ENCODE results near the gene CA14. TPM values are rescaled to one million over a fixed set of nuclear protein-coding genes. Genes with fewer than 3 reads are reported as not detected.
"Not testable (repeated sequence)": the region's sequence is repeated elsewhere in the genome, so short reads cannot be mapped to it uniquely, and the experiment has no call there.

The CA14 gene
- total and polyA plus RNA-seq, 9 of the 15 experiments (the other 6 are each of a cell fraction or from before 2014, with no cell fraction given) = 0.13 to 0.57 (median 0.26) TPM; not detected in 1

GRCh38 chr1:150302902-150303301 lies 45.3 kb downstream of the CA14 start:
- H3K9ac ChIP-seq (ENCODE audit: insufficient read depth in 1 of 2, low read depth in 2 of 2, low read length in 2 of 2) = no peak overlapping the region
- no peaks in the 10 kb centered on the region for H3K9me1 ChIP-seq (ENCODE audit: control insufficient read depth, insufficient read depth, low read length)
- H3K27me3 ChIP-seq (ENCODE audit: control insufficient read depth in 2 of 2, insufficient read depth in 2 of 2, low read length in 2 of 2) = no peaks in the 10 kb centered on the region
- ChIA-PET CTCF (ENCODE audit: low intra/inter-chr PET ratio) (no interaction called here), POLR2A (interaction anchor here (0.5 to 1.5 kb wide), 3 partner anchors 9 to 617 kb away, joined by 3 to 6 read pairs (median 4); no protein-coding TSS in a partner anchor)
- WGBS (ENCODE audit: insufficient coverage, low coverage, missing lambda C conversion rate) = 80% methylated on average over 2 of the region's 2 CpGs
- no peaks in the 10 kb centered on the region for H4K20me1 ChIP-seq (replicated peaks; ENCODE audit: control insufficient read depth, insufficient read depth, low read length)
- FAIRE-seq = no peak
- no peaks in the 10 kb centered on the region for H3K4me1 ChIP-seq (replicated peaks in 1 of 2; ENCODE audit: control insufficient read depth in 2 of 2, insufficient read depth in 2 of 2, low read length in 2 of 2)
- no peaks in the 10 kb centered on the region for H3K9me3 ChIP-seq (replicated peaks; ENCODE audit: control insufficient read depth, insufficient read depth, low read depth, low read length)
- peaks cover 78% of the 10 kb centered on the region for H3K36me3 ChIP-seq (ENCODE audit: control insufficient read depth, insufficient read depth, low read length)
- H3K4me2 ChIP-seq (ENCODE audit: insufficient read depth, low read length) = no peak overlapping the region
- H3K79me2 ChIP-seq (ENCODE audit: control insufficient read depth, insufficient read depth, low read length) = peaks cover 9% of the 10 kb centered on the region; the same call in 2 of the 3 replicates
- no peak overlapping the region for H3K27ac ChIP-seq (ENCODE audit: extremely low read depth, low read depth, low read length)
- no TSS peak for BruUV-seq (replicated peaks)
- no peak overlapping the region for H3K4me3 ChIP-seq
- intact Hi-C loops (cut with micrococcal nuclease) = no loop called here
- no peak for TF ChIP-seq MEIS2 (IDR thresholded peaks at IDR 0.05; ENCODE audit: partially characterized antibody)
- 0 out of 2 replicates have a peak, but pooled peaks have one; percentile 5 for TF ChIP-seq RBFOX2 (IDR thresholded peaks at IDR 0.05; ENCODE audit: low read depth, low read length)
- ATAC-seq = no peak
- DNase-seq (ENCODE audit: extremely low read depth in 1 of 4, low spot score in 3 of 4) = no peak
- in situ Hi-C loops (cut with MboI) = no loop called here
- no peak overlapping the region for H2AFZ ChIP-seq (ENCODE audit: low read depth, low read length)

DNA sequence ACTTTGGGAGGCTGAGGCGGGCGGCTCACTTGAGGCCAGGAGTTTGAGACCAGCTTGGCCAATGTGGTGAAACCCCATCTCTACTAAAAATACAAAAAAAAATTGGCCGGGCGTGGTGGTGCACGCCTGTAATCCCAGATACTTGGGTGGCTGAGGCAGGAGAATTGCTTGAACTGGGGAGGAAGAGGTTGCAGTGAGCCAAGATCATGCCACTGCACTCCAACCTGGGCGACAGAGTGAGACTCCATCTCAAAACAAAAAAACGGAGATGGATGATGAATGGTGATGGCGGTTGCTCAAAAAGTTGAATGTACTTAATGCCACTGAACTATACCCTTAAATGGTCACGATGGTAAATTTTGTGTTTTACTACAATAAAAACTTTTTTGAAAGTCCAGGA lies 51.0 kb downstream of the CA14 start:
- CTCF ChIA-PET (ENCODE audit: low intra/inter-chr PET ratio); H4K20me1 ChIP-seq (replicated peaks; ENCODE audit: control insufficient read depth, insufficient read depth, low read length); H3K4me1 ChIP-seq (replicated peaks in 1 of 2; ENCODE audit: control insufficient read depth in 2 of 2, insufficient read depth in 2 of 2, low read length in 2 of 2); H3K9me3 ChIP-seq (replicated peaks; ENCODE audit: control insufficient read depth, insufficient read depth, low read depth, low read length); H3K9me1 ChIP-seq (ENCODE audit: control insufficient read depth, insufficient read depth, low read length); H3K4me2 ChIP-seq (ENCODE audit: insufficient read depth, low read length); POLR2A ChIA-PET; H3K27me3 ChIP-seq (ENCODE audit: control insufficient read depth in 2 of 2, insufficient read depth in 2 of 2, low read length in 2 of 2); in situ Hi-C loops (cut with MboI); H3K4me3 ChIP-seq; H2AFZ ChIP-seq (ENCODE audit: low read depth, low read length); FAIRE-seq; ATAC-seq; H3K9ac ChIP-seq (ENCODE audit: insufficient read depth in 1 of 2, low read depth in 2 of 2, low read length in 2 of 2); H3K79me2 ChIP-seq (ENCODE audit: control insufficient read depth, insufficient read depth, low read length); intact Hi-C loops (cut with micrococcal nuclease); DNase-seq (ENCODE audit: extremely low read depth in 1 of 4, low spot score in 3 of 4); H3K27ac ChIP-seq (ENCODE audit: extremely low read depth, low read depth, low read length); BruUV-seq (replicated peaks): not testable (repeated sequence)
- peaks cover 35% of the 10 kb centered on the region for H3K36me3 ChIP-seq (ENCODE audit: control insufficient read depth, insufficient read depth, low read length)
- peak; percentile 23 for TF ChIP-seq POLR2B (IDR thresholded peaks at IDR 0.05; ENCODE audit: low read depth, partially characterized antibody)
- TF ChIP-seq POLR2A (conservative IDR thresholded peaks at IDR 0.05) = 0 out of 2 replicates have a peak, but pooled peaks have one; percentile 55
- peak; percentile 69 for TF ChIP-seq SUPT5H (IDR thresholded peaks at IDR 0.05)
- 90% methylated on average over 7 of the region's 9 CpGs for WGBS (ENCODE audit: insufficient coverage, low coverage, missing lambda C conversion rate)

Data from K562 (cell line).